Endodermal cell (in vitro differentiated cells): ENCODE data around the gene HTR1E. TPM values are rescaled to one million over a fixed set of nuclear protein-coding genes. Genes with fewer than 3 reads are reported as not detected.

Experiments
- DNase-seq: peaks from one replicate; pipeline ENCODE4 v3.0.0-alpha.2; 2017
- H3K27ac ChIP-seq: 2 replicates; pipeline ENCODE4 v1.5.1; 2013; ENCODE audit warnings: mild to moderate bottlenecking, low read depth, low read length, moderate library complexity
- H3K27me3 ChIP-seq: 2 replicates; pipeline ENCODE4 v1.6.1; 2013; ENCODE audit warnings: mild to moderate bottlenecking, low read length, moderate library complexity; ENCODE audit not compliant: insufficient read depth, control insufficient read depth, poor library complexity, severe bottlenecking
- H3K36me3 ChIP-seq: 2 replicates; pipeline ENCODE4 v1.7.0; 2013; ENCODE audit warnings: mild to moderate bottlenecking, low read length, moderate library complexity; ENCODE audit not compliant: control insufficient read depth, insufficient read depth
- H3K4me1 ChIP-seq: one replicate; pipeline ENCODE4 v1.7.0; 2013; ENCODE audit warnings: low read length; ENCODE audit not compliant: control insufficient read depth, insufficient read depth
- H3K4me3 ChIP-seq: 2 replicates; pipeline ENCODE4 v1.5.1; 2013; ENCODE audit warnings: mild to moderate bottlenecking, low read length, moderate library complexity
- H3K9ac ChIP-seq: 2 replicates; pipeline ENCODE4 v1.6.1; 2013; ENCODE audit warnings: mild to moderate bottlenecking, low read length, moderate library complexity; ENCODE audit not compliant: poor library complexity, severe bottlenecking; ENCODE audit errors: extremely low read depth
- H3K9me3 ChIP-seq: 2 replicates; pipeline ENCODE4 v1.6.1; 2013; ENCODE audit warnings: mild to moderate bottlenecking, low read length, moderate library complexity; ENCODE audit not compliant: control insufficient read depth
- H3K27ac Mint-ChIP-seq: 2 replicates; pipeline ENCODE4 v1.8.0; 2020; ENCODE audit warnings: mixed read lengths
- H3K27me3 Mint-ChIP-seq: 2 replicates; pipeline ENCODE4 v1.8.0; 2021; ENCODE audit warnings: mild to moderate bottlenecking, mixed read lengths; ENCODE audit not compliant: insufficient read depth
- H3K36me3 Mint-ChIP-seq: 2 replicates; pipeline ENCODE4 v1.8.0; 2020; ENCODE audit warnings: low read depth, mixed read lengths
- H3K4me1 Mint-ChIP-seq: 2 replicates; pipeline ENCODE4 v1.8.0; 2020; ENCODE audit warnings: mixed read lengths
- H3K4me3 Mint-ChIP-seq: 2 replicates; pipeline ENCODE4 v1.8.0; 2020; ENCODE audit warnings: mild to moderate bottlenecking, moderate library complexity, mixed read lengths
- H3K9me3 Mint-ChIP-seq: 2 replicates; pipeline ENCODE4 v1.8.0; 2020; ENCODE audit warnings: mild to moderate bottlenecking, mixed read lengths
- WGBS, 2 experiments: methylation state at CpG; one replicate each; pipeline versions ENCODE4 v1.1.5 to v1.1.7; 2013; ENCODE audit warnings: missing lambda C conversion rate in 2 of 2, mixed read lengths in 1 of 2; ENCODE audit not compliant: insufficient coverage in 1 of 2, insufficient read length in 1 of 2; 5-methylcytosine and 5-hydroxymethylcytosine counted together
- total RNA-seq, 2 donors: library from RNA; stranded (reverse); fragmentation: NEBNext Ultra II Directional in 1 of 2; extraction: Animal tissue kit (Norgen Biotek cat#: 25700) in 1 of 2; gene quantifications; 2 replicates in 1 of 2; 3 replicates in 1 of 2; pipeline ENCODE4 v1.2.1, GENCODE V29; 2021
- TF ChIP-seq, protein P1 (sequence below): fragments of 200-600 bp; sonication (generic); conservative IDR thresholded peaks from 2 replicates; pipeline ENCODE4 v1.5.0; 2021; ENCODE audit warnings: antibody characterized with exemption, mild to moderate bottlenecking

The HTR1E gene
- total RNA-seq, 2 donors from 2014 or later = 1.3 to 3.6 TPM

DNA sequence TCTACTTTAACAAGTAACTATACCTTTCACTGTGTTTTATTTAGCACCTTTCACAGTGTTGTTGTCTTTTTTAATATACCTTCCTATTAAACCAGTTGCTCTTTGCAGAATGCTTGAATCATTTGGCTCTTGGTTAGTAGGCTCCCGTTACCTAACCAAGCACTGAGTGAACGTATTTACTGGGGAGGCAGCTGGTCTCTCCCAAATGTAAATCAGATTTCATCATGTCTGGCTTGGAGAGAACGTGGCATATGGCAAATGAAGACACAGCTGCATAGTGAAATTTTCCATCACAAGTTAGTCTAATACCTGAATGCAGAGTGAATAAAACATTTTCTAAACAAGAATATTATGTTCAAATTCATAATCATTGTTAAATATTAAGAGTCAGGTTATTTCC is 12.4 kb downstream of the HTR1E start:
- no peak overlapping the region for H3K27ac ChIP-seq
- peaks cover 21% of the 10 kb centered on the region for H3K9me3 ChIP-seq
- no peak overlapping the region for H3K4me3 ChIP-seq
- Mint-ChIP-seq H3K36me3 (no peaks in the 10 kb centered on the region), H3K27me3 (no peaks in the 10 kb centered on the region), H3K27ac (no peak overlapping the region), H3K4me3 (no peak overlapping the region), H3K9me3 (no peaks in the 10 kb centered on the region), H3K4me1 (peaks cover 8% of the 10 kb centered on the region)
- peaks cover 7% of the 10 kb centered on the region for H3K36me3 ChIP-seq
- TF ChIP-seq, protein P1, sequence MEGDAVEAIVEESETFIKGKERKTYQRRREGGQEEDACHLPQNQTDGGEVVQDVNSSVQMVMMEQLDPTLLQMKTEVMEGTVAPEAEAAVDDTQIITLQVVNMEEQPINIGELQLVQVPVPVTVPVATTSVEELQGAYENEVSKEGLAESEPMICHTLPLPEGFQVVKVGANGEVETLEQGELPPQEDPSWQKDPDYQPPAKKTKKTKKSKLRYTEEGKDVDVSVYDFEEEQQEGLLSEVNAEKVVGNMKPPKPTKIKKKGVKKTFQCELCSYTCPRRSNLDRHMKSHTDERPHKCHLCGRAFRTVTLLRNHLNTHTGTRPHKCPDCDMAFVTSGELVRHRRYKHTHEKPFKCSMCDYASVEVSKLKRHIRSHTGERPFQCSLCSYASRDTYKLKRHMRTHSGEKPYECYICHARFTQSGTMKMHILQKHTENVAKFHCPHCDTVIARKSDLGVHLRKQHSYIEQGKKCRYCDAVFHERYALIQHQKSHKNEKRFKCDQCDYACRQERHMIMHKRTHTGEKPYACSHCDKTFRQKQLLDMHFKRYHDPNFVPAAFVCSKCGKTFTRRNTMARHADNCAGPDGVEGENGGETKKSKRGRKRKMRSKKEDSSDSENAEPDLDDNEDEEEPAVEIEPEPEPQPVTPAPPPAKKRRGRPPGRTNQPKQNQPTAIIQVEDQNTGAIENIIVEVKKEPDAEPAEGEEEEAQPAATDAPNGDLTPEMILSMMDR = no peak
- WGBS, 2 experiments = 93 to 95% methylated on average over 3 of the region's 3 CpGs
- H3K27me3 ChIP-seq = no peaks in the 10 kb centered on the region
- H3K4me1 ChIP-seq = no peaks in the 10 kb centered on the region
- no peak for DNase-seq
- no peak overlapping the region for H3K9ac ChIP-seq

DNA sequence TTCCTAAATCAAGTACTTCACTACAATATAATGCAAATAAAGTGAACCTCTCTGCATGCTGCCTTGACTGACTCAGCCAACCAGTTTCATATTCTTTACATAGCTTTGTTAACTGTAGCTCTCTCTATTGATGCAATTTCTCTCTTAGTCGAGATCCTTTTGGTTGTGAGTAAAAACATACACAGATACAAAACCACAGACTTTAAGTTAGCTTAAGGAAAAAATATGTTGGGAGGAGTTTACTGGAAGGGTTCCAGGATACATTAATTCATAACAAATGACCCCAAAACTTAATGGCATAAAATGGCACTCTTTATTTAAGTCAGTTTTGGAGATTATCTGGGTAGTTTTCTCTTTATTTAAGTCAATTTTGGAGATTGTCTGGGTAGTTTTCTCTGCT is 15.7 kb downstream of the HTR1E start:
- Histone ChIP-seq H3K27ac (no peak overlapping the region), H3K36me3 (peaks cover 10% of the 10 kb centered on the region), H3K9me3 (peaks cover 33% of the 10 kb centered on the region), H3K4me3 (no peak overlapping the region), H3K9ac (no peak overlapping the region), H3K27me3 (no peaks in the 10 kb centered on the region), H3K4me1 (no peaks in the 10 kb centered on the region)
- H3K9me3 Mint-ChIP-seq = peaks cover 5% of the 10 kb centered on the region
- TF ChIP-seq, protein P1 = no peak
- no peaks in the 10 kb centered on the region for H3K36me3 Mint-ChIP-seq
- 100% methylated on average over 1 of the region's 1 CpG; no CpG with 5 or more reads in 1 of the 2 experiments for WGBS, 2 experiments
- no peak overlapping the region for H3K27ac Mint-ChIP-seq
- no peak for DNase-seq
- H3K4me1 Mint-ChIP-seq = peaks cover 5% of the 10 kb centered on the region
- H3K4me3 Mint-ChIP-seq = no peak overlapping the region
- no peaks in the 10 kb centered on the region for H3K27me3 Mint-ChIP-seq

DNA sequence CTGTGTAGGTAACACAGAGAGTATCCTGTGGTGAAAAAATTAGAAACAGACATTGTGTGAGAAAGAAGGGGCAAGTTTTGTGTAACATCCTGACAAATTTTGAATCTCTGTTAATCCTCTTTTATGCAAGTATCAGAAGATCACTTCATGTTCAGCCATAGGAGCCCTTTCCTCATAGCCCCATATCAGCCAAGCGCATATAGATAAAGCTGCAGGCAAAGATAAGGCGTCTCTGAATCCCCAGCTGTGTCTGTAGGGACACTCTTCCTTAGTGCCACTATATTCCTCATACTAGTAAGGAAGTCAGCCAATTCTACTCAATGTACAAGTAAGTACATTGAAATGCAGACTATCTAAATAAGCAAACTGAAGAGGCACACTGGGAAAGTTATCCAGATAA is 22.3 kb downstream of the HTR1E start:
- Histone ChIP-seq H3K4me3 (no peak overlapping the region), H3K9ac (no peak overlapping the region), H3K27ac (no peak overlapping the region), H3K9me3 (peaks cover 14% of the 10 kb centered on the region), H3K27me3 (no peaks in the 10 kb centered on the region), H3K36me3 (peaks cover 14% of the 10 kb centered on the region), H3K4me1 (no peaks in the 10 kb centered on the region)
- Mint-ChIP-seq H3K4me1 (peaks cover 14% of the 10 kb centered on the region), H3K4me3 (no peak overlapping the region), H3K27me3 (no peaks in the 10 kb centered on the region), H3K36me3 (peaks cover 2% of the 10 kb centered on the region), H3K9me3 (peaks cover 5% of the 10 kb centered on the region), H3K27ac (no peak overlapping the region)
- no peak for DNase-seq
- WGBS, 2 experiments = 73 to 100% methylated on average over 1 to 2 of the region's 2 CpGs
- TF ChIP-seq, protein P1 = no peak
